Limb (tissue), 2 donors: Measurements from ENCODE around the gene TTLL11.
A peak's percentile ranks its signal among the peaks of the same experiment; 100 is the strongest.

Experiments
- DNase-seq, 2 donors: peaks; one replicate each; pipeline ENCODE4 v3.0.0-alpha.2; 2016; ENCODE audit errors: extremely low spot score in 2 of 2

TTLL11 gene

DNA sequence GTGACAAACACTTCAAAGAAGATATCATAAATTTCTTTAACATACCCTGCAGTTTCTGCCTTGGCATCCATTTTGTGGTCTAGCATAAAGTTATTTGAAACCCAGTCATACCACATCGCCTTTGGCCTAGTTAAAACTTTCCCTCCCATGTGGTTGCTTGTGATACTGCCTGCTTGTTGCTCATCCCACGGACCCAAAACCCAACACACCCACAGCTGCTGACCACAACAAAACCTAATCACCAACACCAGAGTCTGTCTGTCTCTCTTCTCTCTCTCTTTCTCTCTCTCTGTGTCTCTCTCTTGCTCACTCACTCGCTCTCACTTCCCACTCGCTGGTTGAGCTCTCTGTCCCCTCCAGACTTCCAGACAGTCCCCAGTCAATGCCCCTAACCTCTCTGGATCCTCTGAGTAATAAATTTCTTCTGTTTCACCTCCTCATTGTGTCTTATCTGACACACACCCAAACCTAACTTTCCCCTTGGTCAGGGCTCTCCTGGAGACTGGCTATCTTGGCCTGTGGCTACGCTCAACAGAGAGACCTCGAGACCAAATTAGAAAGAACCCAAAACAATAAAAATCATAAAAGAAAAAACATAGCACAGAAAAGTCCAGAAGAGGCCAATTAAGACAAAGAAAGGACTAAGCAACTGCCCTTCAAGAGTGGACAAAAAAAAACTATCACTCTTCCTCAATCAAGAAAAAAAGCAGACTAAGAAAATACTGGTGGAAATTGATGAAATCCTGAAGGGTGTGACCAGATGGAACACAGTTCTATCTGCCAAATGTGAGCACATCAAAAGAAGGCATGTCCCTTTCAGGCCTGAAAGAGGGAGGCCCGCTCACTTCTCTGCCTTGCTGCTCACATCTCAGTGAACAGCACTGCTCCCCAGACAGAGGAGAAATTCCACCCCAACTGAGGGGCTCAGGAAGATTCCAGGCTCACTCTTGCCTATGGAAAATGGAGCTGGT, 41.5 kb downstream of the TTLL11 start:
- no peak for DNase-seq

DNA sequence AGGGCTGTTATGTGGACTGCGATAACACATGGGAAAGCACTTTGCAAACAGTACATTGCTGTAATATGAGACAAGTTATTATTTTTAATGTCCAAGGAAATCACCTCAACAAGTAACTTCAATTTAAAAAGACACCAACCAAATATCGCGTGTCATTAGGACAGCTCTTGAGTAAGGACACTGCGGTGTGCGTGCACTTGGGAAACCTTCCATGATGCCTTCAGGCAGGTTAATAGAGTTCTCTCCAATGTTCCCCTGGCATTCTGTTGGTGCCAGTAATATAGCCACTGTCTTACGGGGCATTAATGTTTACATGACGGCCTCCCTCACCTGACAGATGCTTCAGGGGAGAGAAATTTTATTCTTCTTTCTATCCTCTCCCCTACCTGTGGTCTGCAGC, 42.9 kb downstream of the TTLL11 start:
- DNase-seq: no peak

DNA sequence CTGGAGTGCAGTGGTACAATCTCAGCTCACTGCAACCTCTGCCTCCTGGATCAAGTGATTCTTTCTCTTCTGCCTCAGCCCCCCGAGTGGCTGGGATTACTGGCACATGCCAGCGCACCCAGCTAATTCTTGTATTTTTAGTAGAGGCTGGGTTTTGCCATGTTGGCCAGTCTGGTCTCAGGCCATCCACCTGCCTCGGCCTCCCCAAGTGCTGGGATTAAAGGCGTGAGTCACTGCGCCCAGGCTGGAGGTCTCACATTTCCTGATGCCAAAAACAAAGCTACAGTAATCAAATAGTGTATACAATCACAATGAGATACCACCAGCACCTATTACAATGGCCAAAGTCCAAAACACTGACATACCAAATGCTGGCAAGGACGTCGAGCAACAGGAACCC, 51.1 kb downstream of the TTLL11 start:
- DNase-seq: no peak

- no peak for DNase-seq
Measured at GRCh38 chr9:122040561-122041242, 52.4 kb downstream of the TTLL11 start.

GRCh38 chr9:122039234-122039633, 53.9 kb downstream of the TTLL11 start:
- DNase-seq: no peak

DNA sequence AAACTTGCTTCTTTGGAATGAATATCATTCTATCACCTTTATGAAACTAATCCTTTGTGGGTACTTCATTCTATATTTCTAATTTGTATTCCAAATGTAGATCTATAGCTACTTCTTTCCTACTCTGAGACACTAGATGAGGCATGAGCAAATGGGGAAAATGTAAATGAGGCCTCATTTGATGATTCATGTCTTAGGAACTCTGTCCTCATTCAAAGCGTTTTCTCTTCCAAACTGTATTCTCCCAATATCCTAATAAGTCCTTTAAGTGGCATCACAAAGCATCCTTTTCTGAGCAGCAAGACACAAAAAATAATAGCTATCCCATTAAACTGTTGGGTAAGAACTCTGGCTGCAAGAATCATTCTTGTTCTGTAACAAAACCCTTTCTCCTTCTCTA, 56.1 kb downstream of the TTLL11 start:
- DNase-seq: no peak

DNA sequence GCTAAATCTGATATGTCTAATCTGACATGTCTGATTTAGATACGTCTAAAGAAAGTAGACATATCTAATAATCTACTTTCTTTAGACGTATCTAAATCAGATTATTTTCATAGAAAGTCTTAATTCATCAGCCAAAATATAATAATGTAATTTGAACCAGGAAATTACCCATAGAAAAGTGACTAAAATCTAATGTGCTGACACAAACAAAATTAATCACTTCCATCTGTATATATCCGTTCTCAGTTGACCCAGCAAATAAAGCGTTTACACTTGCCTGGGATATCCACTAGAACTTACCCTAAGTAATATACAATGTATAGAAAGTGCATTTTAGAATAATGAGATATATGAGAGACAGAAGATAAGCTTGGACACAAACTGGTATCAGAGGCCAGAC, 56.7 kb downstream of the TTLL11 start:
- DNase-seq: no peak

DNA sequence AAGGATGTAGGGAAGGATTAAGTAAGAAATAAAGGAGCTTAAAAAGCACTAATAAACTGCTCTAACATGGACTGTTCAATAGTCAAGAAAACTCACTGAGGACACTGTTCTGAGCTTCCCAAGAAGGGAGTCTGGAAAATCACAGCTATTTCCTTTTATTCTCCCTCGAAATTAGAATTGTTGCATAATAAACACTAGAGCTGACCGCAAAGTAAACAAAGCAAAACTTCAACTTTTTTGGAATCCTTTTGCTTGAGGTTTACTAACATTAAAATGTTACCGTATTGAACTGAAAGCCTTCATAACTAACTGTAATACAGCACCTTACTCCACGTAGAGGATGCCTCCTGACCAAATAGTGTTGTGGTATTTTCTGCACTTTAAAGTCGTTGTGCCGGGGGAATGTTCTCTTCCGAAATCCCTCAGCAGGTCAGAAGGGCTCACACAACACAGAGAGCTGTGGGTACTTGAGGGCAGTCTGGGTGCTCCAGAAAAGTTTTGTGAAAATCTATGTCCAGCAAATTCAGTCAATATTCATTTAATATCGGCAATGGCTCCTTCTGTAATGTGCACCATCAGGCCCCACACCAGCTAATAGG, 59.2 kb downstream of the TTLL11 start:
- no peak for DNase-seq

GRCh38 chr9:122032346-122032745, 60.8 kb downstream of the TTLL11 start:
- DNase-seq: no peak

- DNase-seq: no peak
Measured at GRCh38 chr9:122031776-122032175, 61.3 kb downstream of the TTLL11 start.

- no peak for DNase-seq
Measured at GRCh38 chr9:122031157-122031556, 62.0 kb downstream of the TTLL11 start.

GRCh38 chr9:122030357-122030756, 62.8 kb downstream of the TTLL11 start:
- no peak for DNase-seq

DNA sequence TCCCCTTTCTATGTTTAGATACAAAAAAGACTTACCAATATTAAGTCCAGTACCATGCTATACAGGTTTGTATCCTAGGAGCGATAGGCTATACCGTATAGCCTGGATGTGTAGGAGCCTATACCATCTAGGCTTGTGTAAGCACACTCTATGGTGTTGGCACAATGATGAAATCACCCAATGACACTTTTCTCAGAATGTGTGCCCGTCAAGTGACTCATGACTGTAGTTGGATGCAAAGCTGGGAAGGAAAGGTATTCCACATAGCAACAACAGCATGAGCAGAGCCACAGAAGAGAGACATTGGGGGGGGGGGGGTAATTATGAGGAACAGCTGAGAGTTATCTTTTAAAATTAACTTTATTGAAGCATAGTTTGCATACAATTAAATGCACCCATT, 63.2 kb downstream of the TTLL11 start:
- no peak for DNase-seq

DNA sequence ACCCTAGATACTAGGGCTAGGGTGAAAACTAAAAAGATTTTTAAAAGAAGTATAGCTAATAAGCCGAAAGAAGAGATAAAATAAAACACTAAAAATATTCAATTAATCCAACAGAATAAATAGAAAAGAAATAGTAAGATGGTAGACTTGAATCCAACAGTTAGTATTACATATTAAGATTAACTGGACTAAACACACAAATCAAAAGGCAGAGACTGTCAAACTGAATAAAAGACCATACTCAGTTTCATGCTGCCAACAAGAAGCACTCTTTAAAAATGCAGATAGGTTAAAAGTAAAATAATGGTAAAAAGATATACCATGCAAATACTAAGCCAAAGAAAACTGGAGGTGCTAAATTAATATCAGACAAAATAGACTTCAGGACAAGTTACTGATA, 65.0 kb downstream of the TTLL11 start:
- no peak for DNase-seq

DNA sequence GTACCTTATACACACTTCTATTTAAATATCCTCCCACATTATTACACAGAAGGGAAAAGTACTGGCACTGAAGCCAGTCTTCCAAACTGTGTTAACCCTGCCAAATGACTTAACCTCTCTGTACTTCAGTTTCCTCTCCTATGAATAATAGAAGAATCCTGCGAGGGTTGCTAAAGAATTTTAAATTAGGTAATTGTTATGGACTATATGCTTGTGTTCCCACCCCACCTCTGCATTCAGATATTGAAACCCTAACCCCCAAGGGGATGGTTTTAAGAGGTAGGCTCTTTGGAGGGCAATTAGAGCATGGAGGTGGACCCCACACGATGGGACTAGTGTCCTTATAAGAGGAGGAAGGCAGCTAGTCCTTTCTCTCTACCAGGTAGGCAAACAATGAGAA, 72.7 kb downstream of the TTLL11 start:
- no peak for DNase-seq

DNA sequence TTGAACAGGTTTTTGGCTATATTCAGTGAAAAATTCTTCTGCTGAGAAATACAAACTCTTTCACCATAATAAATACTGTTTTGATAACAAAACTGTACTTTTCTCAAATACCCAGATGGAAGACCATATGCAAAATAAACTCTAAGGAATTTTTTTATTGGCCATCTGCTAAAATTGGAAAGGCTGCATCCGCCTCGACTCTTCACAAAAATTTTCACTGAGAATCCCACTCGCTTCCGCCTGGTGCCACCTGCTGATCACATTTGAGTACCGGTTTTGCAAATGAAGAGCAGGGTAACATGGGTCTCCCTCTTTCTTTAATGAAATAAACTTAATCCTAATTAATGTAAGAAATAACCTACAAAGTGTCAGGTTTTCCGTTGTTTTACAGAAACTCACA, 76.4 kb downstream of the TTLL11 start:
- DNase-seq: peak in 1 of 2 donors; percentile 68

DNA sequence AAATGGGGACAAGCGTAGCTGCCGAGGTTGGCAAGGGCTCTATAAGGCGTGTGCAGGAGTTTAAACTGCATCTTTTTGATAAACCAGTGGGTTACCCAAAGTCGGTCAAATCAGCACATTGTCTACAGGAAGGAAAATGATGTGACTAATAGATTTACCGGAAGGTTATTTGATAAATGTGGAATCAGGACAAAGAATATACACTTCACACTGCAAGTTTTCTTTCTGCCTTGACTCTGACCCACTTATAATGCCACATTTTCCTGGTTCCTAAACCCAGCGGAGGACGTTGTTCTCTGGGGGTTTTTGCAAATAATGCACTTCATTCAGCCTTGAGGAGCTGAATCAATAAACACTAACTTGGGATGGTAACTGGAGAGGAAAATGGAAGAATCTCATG, 76.8 kb downstream of the TTLL11 start:
- no peak for DNase-seq

DNA sequence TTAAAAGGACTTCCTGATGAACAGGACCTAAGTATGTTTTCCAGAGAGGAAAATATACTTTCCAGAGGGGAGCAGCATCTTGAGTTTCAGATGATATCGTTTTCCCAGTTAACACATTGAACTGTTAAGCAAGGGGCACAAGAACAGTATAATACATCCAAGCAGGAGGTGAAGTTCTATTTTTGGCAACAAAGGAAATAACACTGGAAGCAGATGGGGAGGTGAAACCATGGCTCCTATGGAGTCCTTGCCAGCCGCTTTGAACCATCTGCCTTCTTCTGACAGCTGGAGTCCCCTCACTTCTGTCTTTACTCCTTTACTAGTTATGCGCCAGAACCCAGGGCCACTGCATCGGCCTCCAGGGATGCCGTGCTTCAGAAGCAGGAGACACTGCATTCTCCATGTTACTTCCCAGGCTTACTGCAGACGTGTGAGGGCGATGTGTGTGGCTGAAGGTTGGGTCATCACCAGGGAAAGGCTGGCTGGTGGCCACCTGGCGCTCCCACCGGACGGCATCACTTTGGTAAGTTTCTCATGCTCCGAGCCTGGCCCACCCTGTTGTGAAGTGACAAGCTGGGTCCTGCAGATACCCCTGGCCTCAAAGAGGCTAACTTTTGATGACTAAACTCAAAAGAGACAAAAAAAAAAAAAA, 77.8 kb downstream of the TTLL11 start:
- DNase-seq: no peak

GRCh38 chr9:122011818-122012498, 81.2 kb downstream of the TTLL11 start:
- no peak for DNase-seq

GRCh38 chr9:122008559-122008958, 84.5 kb downstream of the TTLL11 start:
- no peak for DNase-seq

DNA sequence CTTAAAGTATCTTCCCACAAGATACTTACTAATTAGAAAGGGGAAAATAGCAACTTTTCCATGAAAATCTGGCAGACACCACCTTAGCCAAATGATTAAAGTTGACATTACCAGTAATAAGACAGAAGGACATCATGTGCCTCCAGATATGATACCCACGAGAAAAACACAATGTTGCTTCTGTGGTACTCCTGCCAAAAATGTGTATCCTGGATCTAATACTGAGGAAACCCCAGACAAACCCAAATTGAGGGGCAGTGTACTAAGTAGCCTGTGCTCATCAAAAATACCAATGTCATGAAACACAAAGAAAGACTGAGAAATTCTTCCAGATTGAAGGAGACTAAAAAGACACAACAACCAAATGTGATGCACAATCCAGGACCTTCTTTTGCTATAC, 85.3 kb downstream of the TTLL11 start:
- DNase-seq: no peak
